Prostate gland (tissue), 2 donors: ENCODE results near the gene TOP3B. TPM values are rescaled to one million over a fixed set of nuclear protein-coding genes. Genes with fewer than 3 reads are reported as not detected.

Experiments
- DNase-seq: peaks from one replicate; pipeline ENCODE4 v3.0.0-alpha.2; 2019; ENCODE audit warnings: low spot score
- H3K27ac ChIP-seq, 2 donors: fragments of 200-600 bp; sonication (generic); 2 replicates each; pipeline ENCODE4 v1.5.1; 2017 to 2019
- H3K27me3 ChIP-seq: fragments of 200-600 bp; sonication (generic); replicated peaks from 2 replicates; pipeline ENCODE4 v1.5.1; 2019; ENCODE audit not compliant: insufficient read depth
- H3K36me3 ChIP-seq, 2 donors: fragments of 200-600 bp; sonication (generic); 1 replicate in 1 of 2; 2 replicates in 1 of 2; pipeline versions ENCODE4 v1.5.1 to v1.8.1; 2017 to 2019
- H3K4me1 ChIP-seq: fragments of 200-600 bp; sonication (generic); replicated peaks from 2 replicates; pipeline ENCODE4 v1.5.1; 2019
- H3K4me3 ChIP-seq, 2 donors: fragments of 200-600 bp; sonication (generic); 2 replicates each; pipeline ENCODE4 v1.5.1; 2017 to 2019
- H3K9me3 ChIP-seq: fragments of 200-600 bp; sonication (generic); 2 replicates; pipeline ENCODE4 v1.5.1; 2017
- CTCF ChIP-seq, 4 experiments: fragments of 200-600 bp in 2 of 4; fragments of 450-650 bp in 2 of 4; sonication (generic) in 2 of 4; IDR thresholded peaks; 1 replicate in 3 of 4; 2 replicates in 1 of 4; pipeline ENCODE4 v1.5.1; 2016 to 2019; ENCODE audit warnings: antibody characterized with exemption in 4 of 4, mild to moderate bottlenecking in 2 of 4, moderate library complexity in 2 of 4
- POLR2A ChIP-seq: fragments of 450-650 bp; IDR thresholded peaks from one replicate; pipeline ENCODE4 v1.6.1; 2016; ENCODE audit warnings: antibody characterized with exemption, mild to moderate bottlenecking
- POLR2AphosphoS5 ChIP-seq: sonication (generic); formaldehyde crosslinking; IDR thresholded peaks from one replicate; pipeline ENCODE4 v1.6.1; 2017; ENCODE audit warnings: antibody characterized with exemption
- WGBS: methylation state at CpG from one replicate; pipeline ENCODE4 v1.1.5; 2018; 5-methylcytosine and 5-hydroxymethylcytosine counted together
- intact Hi-C: fragments of 100-400 bp; cut with DNase I; formaldehyde crosslinking; loops from one replicate; pipeline ENCODE4 v1.14.2; 2022
- total RNA-seq, 2 donors: library from RNA; depleted of rRNA; stranded (reverse); fragments of >200 nt; gene quantifications; one replicate each; pipeline ENCODE4 v1.1.0, GENCODE V29; 2016

TOP3B gene
- total RNA-seq, 2 donors from 2014 or later: 25.2 to 60.6 TPM

- no peak overlapping the region for H3K27ac ChIP-seq
- intact Hi-C loops: no loop called here
- H3K9me3 ChIP-seq: no peaks in the 10 kb centered on the region
- H3K4me1 ChIP-seq: no peaks in the 10 kb centered on the region
- H3K4me3 ChIP-seq: no peak overlapping the region
- no peaks in the 10 kb centered on the region for H3K27me3 ChIP-seq
- no peak for TF ChIP-seq POLR2A
- no peak for TF ChIP-seq CTCF (IDR thresholded peaks at IDR 0.05)
- no peak for TF ChIP-seq POLR2AphosphoS5
- no peaks in the 10 kb centered on the region for H3K36me3 ChIP-seq
- no peak for DNase-seq
- 95% methylated on average over 10 of the region's 10 CpGs for WGBS
Observed at GRCh38 chr22:22018825-22019658, 36.5 kb upstream of the TOP3B start.

DNA sequence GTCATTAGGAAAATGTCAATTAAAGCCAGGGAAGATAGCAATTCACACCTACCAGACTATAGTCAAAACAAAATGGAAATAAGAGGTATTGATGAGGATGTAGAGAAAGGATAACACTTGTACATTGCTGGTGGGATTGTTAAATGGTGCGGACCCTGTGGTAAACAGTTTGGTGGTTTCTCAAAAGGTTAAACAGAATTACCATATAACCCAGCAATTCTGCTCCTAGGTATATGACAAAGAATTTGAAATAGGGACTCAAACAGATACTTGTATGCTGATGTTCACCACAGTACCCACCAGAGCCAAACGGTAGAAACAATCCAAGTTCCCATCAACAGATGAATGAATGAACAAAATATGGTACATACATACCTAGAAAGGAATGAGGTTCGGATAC is 33.0 kb upstream of the TOP3B start:
- Histone ChIP-seq H3K27ac (no peak overlapping the region), H3K9me3 (no peaks in the 10 kb centered on the region), H3K27me3 (no peaks in the 10 kb centered on the region), H3K4me3 (no peak overlapping the region), H3K4me1 (no peaks in the 10 kb centered on the region), H3K36me3 (no peaks in the 10 kb centered on the region)
- whole genome bisulfite sequencing: 76% methylated on average over 3 of the region's 3 CpGs
- intact Hi-C loops: no loop called here
- no peak for DNase-seq
- TF ChIP-seq POLR2A (no peak), POLR2AphosphoS5 (no peak), CTCF (IDR thresholded peaks at IDR 0.05) (no peak)

DNA sequence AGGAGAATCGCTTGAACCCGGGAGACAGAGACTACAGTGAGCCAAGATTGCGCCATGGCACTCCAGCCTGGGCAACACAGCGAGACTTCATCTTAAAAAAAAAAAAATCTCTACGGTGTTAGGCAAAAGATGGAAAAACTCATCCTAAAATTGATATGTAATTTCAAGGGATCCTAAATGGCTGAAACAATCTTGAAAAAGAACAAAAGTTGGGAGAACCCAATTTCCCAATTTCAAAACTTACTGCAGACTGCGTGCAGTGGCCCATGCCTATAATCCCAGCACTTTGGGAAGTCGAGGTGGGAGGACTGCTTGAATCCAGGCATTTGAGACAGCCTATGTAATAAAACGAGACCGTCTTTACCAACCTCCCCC is 31.7 kb upstream of the TOP3B start:
- no peak for TF ChIP-seq POLR2A
- no peak for TF ChIP-seq CTCF (IDR thresholded peaks at IDR 0.05)
- no peak for TF ChIP-seq POLR2AphosphoS5
- Histone ChIP-seq H3K27me3 (no peaks in the 10 kb centered on the region), H3K4me1 (no peaks in the 10 kb centered on the region), H3K27ac (no peak overlapping the region), H3K36me3 (no peaks in the 10 kb centered on the region), H3K4me3 (no peak overlapping the region), H3K9me3 (no peaks in the 10 kb centered on the region)
- DNase-seq: no peak
- intact Hi-C loops: no loop called here
- 92% methylated on average over 9 of the region's 9 CpGs for WGBS

- WGBS: 93% methylated on average over 7 of the region's 7 CpGs
- no peak for DNase-seq
- no peak overlapping the region for H3K27ac ChIP-seq
- no peaks in the 10 kb centered on the region for H3K27me3 ChIP-seq
- H3K4me1 ChIP-seq: no peaks in the 10 kb centered on the region
- H3K4me3 ChIP-seq: no peak overlapping the region
- intact Hi-C loops: no loop called here
- H3K9me3 ChIP-seq: no peaks in the 10 kb centered on the region
- H3K36me3 ChIP-seq: no peaks in the 10 kb centered on the region
- TF ChIP-seq CTCF (IDR thresholded peaks at IDR 0.05) (no peak), POLR2AphosphoS5 (no peak), POLR2A (no peak)
Observed at GRCh38 chr22:22013559-22014284, 31.1 kb upstream of the TOP3B start.
